Embryonic facial prominence (tissue), 1 donor: ENCODE data around the gene SHB.

Source experiments
- DNase-seq: peaks from one replicate; pipeline ENCODE4 v3.0.0-alpha.2; 2016; ENCODE audit errors: extremely low spot score

Gene SHB

DNA sequence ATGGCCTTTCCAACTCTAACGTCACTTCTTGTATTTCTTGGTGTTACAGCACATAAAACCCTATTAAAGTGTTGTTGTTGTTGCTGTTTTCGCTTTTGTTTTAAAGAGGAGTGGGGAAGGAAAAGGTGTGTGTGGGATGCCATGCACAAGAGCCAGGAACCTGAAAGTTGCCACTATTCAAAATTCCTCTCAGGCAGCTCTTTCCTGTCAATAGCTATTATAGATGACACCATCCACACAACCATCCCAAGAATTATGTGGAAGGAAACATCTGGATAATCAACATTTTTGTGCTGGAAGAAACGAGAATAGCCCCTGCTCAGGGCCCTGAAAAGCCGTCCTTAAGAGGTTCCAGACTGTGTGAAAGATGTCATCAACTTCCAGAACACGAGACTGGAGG lies 79.3 kb downstream of the SHB start:
- no peak for DNase-seq

- DNase-seq: no peak
Observed at GRCh38 chr9:37988602-37989001, 80.4 kb downstream of the SHB start.

GRCh38 chr9:37988041-37988440 lies 81.0 kb downstream of the SHB start:
- DNase-seq: no peak

DNA sequence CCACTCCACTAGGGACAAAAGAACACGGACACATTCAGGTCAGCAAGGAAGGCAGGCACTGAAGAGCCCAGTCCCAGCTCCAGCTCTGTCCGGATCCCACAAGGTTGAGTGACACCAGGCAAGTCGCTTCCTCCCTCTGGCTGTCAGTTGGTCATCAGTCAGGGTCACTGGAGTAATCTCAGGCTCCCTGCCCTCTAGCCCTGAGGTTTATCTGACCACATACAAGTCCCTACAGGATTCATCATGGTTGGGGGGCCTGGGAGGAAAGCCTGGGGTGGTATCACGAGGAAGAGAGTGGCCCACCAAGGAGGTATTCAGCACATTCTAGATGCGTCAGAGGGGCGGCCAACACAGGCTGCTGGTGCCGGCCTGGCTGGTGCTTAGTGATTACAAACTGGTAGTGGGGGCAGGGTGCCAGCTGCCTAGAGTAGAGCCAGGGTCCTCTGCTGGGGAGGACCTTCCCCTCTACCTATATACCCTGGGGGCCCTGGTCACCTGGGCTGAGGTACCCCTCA lies 81.5 kb downstream of the SHB start:
- no peak for DNase-seq

GRCh38 chr9:37986771-37987258 lies 82.2 kb downstream of the SHB start:
- DNase-seq: no peak

- no peak for DNase-seq
Observed at GRCh38 chr9:37986001-37986400, 83.0 kb downstream of the SHB start.

DNA sequence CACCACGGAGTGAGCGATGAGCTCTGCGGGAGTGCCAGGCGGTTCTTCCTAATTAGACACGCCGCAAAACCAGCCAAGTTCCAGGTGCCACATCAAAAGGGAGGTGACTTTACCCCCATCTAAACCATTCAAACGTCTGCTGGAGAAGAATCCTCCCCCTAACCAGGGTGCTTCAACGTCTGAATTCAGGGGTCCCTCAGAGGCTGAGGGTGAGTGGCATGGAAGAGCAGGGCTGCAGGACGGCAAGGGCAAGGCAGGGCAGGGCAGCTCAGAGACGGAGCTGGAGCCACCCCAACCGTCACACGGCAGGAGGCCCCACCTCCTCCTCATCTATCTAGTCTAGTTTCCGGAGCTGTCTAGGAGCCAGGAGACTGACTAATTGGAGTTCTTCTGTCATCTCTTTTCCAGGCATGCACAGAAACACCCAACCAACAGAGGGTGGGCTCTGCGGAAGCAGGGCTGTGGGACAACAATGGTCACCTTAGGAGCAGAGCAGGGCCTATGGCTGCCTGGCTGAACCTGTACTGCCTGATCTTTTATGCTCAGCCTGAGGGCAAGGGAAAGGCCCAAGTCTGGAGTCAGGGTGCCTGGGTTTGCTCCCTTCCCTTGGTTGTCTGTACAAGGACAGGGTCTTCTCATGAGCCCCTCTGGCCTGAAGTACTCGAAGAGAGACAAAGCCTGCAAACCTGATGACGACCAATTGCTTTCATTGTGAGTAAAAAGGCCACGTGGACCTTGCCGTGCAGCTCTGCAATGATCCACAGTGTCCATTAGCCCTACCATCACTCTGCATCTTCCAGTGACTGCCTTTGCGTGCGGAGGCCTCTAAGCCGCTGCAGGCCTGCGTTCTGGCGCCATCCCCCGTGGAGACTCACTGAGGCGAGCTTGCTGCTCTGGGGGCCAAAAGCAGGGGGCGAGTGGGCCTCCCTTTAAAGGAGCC lies 84.1 kb downstream of the SHB start:
- DNase-seq: no peak

DNA sequence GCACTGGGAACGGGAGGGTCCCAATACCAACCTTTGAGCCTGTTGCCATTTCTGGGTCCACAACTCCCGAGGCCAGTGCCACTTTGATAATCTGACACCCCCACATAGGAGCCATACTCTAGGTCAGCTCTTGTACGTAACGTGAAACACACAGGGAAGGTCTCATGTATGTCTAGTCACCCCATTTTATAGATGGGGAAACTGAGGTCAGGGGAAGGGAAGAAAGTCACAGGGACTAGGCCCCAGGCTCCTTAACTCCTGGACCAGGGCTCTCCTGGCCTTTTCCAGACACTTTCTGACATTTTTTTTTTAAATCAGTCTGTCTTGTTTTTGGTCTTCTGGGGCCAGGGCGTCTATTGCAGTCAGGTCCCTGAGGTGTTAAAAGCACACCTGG lies 84.8 kb downstream of the SHB start:
- no peak for DNase-seq

DNA sequence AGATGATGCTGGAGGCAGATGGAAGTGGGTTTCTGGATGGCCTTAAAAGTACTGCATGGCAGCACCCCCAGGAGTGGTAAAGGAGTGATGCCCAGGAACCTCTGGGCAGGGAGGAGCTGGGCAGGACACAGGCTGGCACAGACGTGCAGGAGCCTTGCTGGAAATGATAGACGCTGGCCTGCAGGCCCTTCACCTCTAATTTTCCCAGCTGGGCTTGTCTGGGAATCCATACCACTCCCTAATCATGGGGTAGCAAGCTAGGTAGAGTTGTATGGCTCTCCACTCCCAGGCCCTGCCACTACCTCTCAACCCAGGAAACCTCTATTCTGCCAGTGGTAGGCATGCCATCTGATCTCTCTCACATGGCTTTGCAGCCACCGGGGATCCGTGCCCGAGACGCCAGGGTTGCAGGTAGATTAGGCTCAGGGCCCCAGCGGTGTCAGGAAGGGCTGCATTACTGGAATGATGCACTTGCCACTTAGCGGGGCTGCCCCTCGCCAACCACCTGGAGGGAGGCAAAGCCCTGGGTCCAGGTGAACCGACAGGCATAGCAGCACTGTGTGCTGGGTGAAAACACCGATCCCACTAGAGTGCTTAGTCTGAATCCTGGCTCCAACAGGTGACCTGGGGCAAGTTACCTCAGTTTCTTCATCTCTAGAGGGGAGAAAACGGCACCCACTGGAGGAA lies 85.5 kb downstream of the SHB start:
- DNase-seq: no peak

GRCh38 chr9:37979844-37980243 lies 89.2 kb downstream of the SHB start:
- DNase-seq: no peak

GRCh38 chr9:37978983-37979382 lies 90.0 kb downstream of the SHB start:
- DNase-seq: no peak

- no peak for DNase-seq
Observed at GRCh38 chr9:37978481-37978864, 90.6 kb downstream of the SHB start.

- DNase-seq: no peak
Observed at GRCh38 chr9:37977851-37978480, 91.1 kb downstream of the SHB start.

DNA sequence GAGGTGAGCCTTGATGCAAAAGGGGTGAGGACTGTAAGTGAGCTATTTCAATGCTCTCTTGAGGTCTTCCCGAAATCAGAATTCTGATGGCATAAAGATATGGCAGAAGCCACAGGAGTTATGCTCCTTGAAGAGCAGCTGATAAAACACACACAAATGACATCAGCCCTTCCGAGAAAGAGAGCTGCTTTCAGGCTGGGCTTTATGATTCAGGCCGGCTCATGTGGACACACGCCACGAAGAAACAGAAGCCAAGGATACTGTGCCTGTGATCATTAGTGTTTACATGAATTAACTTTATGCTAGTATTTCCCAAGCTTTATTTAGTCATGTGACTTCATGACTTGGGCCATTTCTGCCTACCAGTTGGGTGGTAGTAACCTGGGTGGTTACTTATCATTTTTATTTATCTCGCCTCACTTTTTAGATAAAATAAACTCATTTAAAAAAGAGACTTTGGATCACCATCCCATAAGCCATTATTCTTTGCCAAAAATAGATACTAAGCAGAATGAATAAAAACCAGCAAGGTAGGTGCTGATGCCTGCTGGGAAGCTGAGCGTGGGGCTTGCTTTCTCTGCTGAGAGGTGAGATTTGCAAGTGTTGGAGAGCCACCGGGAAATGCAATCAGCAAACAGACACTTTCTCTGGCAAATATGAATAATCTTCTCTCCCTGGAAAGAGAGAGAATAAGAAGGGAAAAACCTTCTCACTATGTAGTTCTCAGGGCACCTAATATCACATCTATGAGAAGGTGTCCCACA lies 92.1 kb downstream of the SHB start:
- no peak for DNase-seq

DNA sequence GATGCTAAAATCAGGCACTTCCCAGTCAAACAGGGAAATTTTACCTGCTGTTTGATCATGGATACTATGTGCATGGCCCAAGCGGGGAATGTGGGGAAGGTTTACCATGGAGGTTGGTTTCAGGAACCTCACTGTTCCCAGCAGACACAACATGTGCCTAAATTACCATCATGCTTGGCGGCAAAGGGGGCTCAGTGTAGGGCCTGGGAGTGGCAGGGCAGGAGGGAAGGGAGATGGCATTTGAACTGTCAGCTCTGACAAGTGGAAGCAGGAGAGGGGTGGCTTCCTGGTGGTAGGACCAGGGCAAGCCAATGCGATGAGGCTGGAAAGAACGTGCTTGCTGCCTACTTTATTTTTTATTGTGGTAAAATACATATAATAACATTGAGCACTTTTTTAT lies 93.4 kb downstream of the SHB start:
- no peak for DNase-seq

DNA sequence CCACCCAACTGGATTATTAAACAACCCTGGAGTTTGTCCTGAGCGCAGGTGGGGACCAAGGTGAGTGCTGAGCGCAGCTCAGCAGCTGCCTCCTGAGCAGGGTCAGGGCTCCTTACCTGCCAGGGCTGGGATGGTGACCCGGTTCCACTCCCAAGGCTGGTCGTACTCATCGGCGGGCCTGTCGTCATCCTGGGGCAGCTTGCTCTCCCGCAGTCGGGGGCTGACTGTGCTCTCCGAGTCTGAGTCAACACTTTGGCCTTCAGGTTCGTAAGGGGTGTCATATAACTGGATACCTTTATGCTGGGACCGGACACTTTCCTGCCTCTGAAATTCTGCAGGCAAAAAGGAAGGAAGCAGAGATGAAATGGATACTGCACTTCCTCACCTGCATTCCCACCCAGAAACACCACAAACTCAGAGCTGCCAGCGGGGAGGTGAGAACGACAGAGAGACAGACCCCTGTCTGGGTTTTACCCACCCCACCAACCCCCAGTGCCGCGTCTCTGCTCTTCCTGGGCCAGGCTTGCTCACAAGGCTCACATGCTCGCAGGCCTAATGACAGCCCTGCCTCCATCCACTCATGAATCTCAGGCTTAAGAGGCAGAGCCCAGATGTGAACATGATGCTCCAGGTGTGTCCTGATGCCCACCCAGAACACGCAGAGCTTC lies 94.4 kb downstream of the SHB start:
- DNase-seq: no peak

GRCh38 chr9:37972351-37972848 lies 96.6 kb downstream of the SHB start:
- DNase-seq: no peak

DNA sequence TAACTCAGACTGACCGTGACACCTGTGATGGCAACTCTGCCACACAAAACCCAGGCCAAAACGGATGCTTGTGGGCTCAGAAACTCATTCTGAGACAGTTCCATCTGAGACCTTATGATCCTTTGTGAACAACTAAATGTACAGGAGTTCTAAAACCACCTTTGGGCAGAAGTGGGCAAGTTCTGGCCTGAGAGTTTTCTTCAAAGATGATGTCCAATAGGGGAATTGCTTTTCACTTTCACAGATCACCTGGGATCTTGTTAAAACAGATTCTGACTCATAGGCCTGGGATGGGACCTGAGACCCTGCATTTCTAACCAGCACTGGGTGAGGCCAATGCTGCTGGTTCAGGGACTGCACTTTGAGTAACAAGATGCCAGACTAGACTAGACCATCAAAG lies 97.3 kb downstream of the SHB start:
- no peak for DNase-seq

DNA sequence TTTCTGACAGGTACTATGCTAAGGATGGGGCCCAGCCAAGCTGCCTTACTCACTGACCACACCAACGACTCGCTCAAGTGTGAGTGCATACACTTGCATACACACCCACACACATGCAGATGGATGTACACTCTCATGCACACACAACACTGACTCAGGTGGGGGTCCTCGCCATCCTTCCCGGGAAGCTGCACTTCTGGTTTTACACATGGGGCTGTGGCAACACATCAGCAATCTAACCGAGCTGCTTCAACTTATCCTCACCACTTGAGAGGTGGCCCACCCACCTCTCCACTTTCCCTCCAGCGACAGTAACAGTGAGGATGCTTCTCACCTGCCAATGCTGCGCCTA lies 97.9 kb downstream of the SHB start:
- no peak for DNase-seq

GRCh38 chr9:37970301-37971107 lies 98.5 kb downstream of the SHB start:
- no peak for DNase-seq
